ENCODE results near the gene CIAO2A. TPM values are rescaled to one million over a fixed set of nuclear protein-coding genes. Genes with fewer than 3 reads are reported as not detected.

CIAO2A gene
- total RNA-seq, 1 experiment from 2014 or later: 73.2 TPM

DNA sequence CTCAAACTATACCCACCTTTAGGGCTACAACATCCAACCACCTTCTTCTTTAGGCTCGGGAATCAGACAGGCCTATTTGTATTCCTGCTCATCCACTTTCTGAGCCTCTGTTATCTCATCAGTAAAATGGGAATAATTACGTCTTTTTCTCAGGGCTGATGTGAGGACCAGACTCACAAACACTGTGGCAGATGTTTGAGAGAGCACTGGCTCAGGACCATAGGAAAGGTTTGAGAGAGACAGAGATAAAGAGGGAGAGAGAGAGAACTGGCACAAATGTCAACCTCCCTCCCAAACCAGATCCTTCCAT, 42.6 kb downstream of the CIAO2A start:
- H3K4me3 Mint-ChIP-seq (ENCODE audit: low read depth, unreplicated experiment): no peak overlapping the region
- no peaks in the 10 kb centered on the region for H3K9me3 Mint-ChIP-seq (ENCODE audit: low read depth, unreplicated experiment)
- H3K4me1 Mint-ChIP-seq (ENCODE audit: low read depth, unreplicated experiment): no peaks in the 10 kb centered on the region
- DNase-seq: no peak
- H3K27ac Mint-ChIP-seq (ENCODE audit: unreplicated experiment): no peak overlapping the region
- CTCF ChIA-PET: interaction anchor here (0.6 kb wide), 1 partner anchor 404 kb away, joined by 3 read pairs; no protein-coding TSS in a partner anchor
- peaks cover 38% of the 10 kb centered on the region for H3K27me3 Mint-ChIP-seq (ENCODE audit: unreplicated experiment)
- H3K36me3 Mint-ChIP-seq (ENCODE audit: insufficient read depth, unreplicated experiment): no peaks in the 10 kb centered on the region
- TF ChIP-seq, protein P1, sequence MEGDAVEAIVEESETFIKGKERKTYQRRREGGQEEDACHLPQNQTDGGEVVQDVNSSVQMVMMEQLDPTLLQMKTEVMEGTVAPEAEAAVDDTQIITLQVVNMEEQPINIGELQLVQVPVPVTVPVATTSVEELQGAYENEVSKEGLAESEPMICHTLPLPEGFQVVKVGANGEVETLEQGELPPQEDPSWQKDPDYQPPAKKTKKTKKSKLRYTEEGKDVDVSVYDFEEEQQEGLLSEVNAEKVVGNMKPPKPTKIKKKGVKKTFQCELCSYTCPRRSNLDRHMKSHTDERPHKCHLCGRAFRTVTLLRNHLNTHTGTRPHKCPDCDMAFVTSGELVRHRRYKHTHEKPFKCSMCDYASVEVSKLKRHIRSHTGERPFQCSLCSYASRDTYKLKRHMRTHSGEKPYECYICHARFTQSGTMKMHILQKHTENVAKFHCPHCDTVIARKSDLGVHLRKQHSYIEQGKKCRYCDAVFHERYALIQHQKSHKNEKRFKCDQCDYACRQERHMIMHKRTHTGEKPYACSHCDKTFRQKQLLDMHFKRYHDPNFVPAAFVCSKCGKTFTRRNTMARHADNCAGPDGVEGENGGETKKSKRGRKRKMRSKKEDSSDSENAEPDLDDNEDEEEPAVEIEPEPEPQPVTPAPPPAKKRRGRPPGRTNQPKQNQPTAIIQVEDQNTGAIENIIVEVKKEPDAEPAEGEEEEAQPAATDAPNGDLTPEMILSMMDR (IDR thresholded peaks at IDR 0.05; ENCODE audit: unreplicated experiment): no peak
- intact Hi-C loops (cut with micrococcal nuclease; ENCODE audit: unreplicated experiment): no loop called here
- no TSS peak for BruUV-seq (replicated peaks)

- intact Hi-C loops (cut with micrococcal nuclease; ENCODE audit: unreplicated experiment): no loop called here
- Mint-ChIP-seq H3K4me1 (ENCODE audit: low read depth, unreplicated experiment) (no peaks in the 10 kb centered on the region), H3K9me3 (ENCODE audit: low read depth, unreplicated experiment) (no peaks in the 10 kb centered on the region), H3K4me3 (ENCODE audit: low read depth, unreplicated experiment) (no peak overlapping the region), H3K36me3 (ENCODE audit: insufficient read depth, unreplicated experiment) (no peaks in the 10 kb centered on the region), H3K27me3 (ENCODE audit: unreplicated experiment) (peaks cover 40% of the 10 kb centered on the region), H3K27ac (ENCODE audit: unreplicated experiment) (no peak overlapping the region)
- TF ChIP-seq, protein P1 (IDR thresholded peaks at IDR 0.05; ENCODE audit: unreplicated experiment): no peak
- DNase-seq: no peak
- BruUV-seq (replicated peaks): no TSS peak
- CTCF ChIA-PET: interaction anchor here (0.6 kb wide), 1 partner anchor 404 kb away, joined by 3 read pairs; no protein-coding TSS in a partner anchor
Observed at GRCh38 chr15:64050281-64051092, 43.2 kb downstream of the CIAO2A start.

- Mint-ChIP-seq H3K4me3 (ENCODE audit: low read depth, unreplicated experiment) (no peak overlapping the region), H3K4me1 (ENCODE audit: low read depth, unreplicated experiment) (no peaks in the 10 kb centered on the region), H3K9me3 (ENCODE audit: low read depth, unreplicated experiment) (no peaks in the 10 kb centered on the region), H3K27me3 (ENCODE audit: unreplicated experiment) (peaks cover 56% of the 10 kb centered on the region), H3K27ac (ENCODE audit: unreplicated experiment) (no peak overlapping the region), H3K36me3 (ENCODE audit: insufficient read depth, unreplicated experiment) (no peaks in the 10 kb centered on the region)
- no TSS peak for BruUV-seq (replicated peaks)
- DNase-seq: no peak
- CTCF ChIA-PET: interaction anchor here (0.8 kb wide), 1 partner anchor 103 kb away, joined by 3 read pairs; no protein-coding TSS in a partner anchor
- intact Hi-C loops (cut with micrococcal nuclease; ENCODE audit: unreplicated experiment): no loop called here
- TF ChIP-seq, protein P1 (IDR thresholded peaks at IDR 0.05; ENCODE audit: unreplicated experiment): no peak
Observed at GRCh38 chr15:64048781-64049460, 44.7 kb downstream of the CIAO2A start.

- Mint-ChIP-seq H3K27ac (ENCODE audit: unreplicated experiment) (no peak within 1 kb of the TSS), H3K9me3 (ENCODE audit: low read depth, unreplicated experiment) (no peaks in the 10 kb centered on the region), H3K4me3 (ENCODE audit: low read depth, unreplicated experiment) (peak within 1 kb of the TSS; percentile 59), H3K4me1 (ENCODE audit: low read depth, unreplicated experiment) (no peaks in the 10 kb centered on the region), H3K36me3 (ENCODE audit: insufficient read depth, unreplicated experiment) (no peaks in the 10 kb centered on the region), H3K27me3 (ENCODE audit: unreplicated experiment) (peaks cover 79% of the 10 kb centered on the region)
- intact Hi-C loops (cut with micrococcal nuclease; ENCODE audit: unreplicated experiment): loop anchor here (1.0 kb wide), 1 partner anchor 101 kb away; no protein-coding TSS in a partner anchor
- CTCF ChIA-PET: interaction anchor here (0.6 to 3.2 kb wide), 17 partner anchors 8 to 529 kb away, joined by 3 to 39 read pairs (median 4); no protein-coding TSS in a partner anchor
- peak; percentile 89 for DNase-seq
- BruUV-seq (replicated peaks): no TSS peak
- TF ChIP-seq, protein P1 (IDR thresholded peaks at IDR 0.05; ENCODE audit: unreplicated experiment): peak; percentile 83
Observed at GRCh38 chr15:64046421-64047153, 47.1 kb downstream of the CIAO2A start, which contains the start of gene DAPK2. DAPK2 (minus strand) TSS chr15:64046485; CDS start chr15:64040261, 6,224 bp downstream.

All from Calu3 (cell line).